Right lobe of liver (tissue), 4 donors: ENCODE measurements around the gene DIP2C.

ENCODE experiments used
- CTCF ChIP-seq, 4 donors: fragments of 200-600 bp in 3 of 4; fragments of 450-650 bp in 1 of 4; IDR thresholded peaks; one replicate each; pipeline versions ENCODE4 v1.5.1 to v1.8.0; 2016 to 2022; ENCODE audit warnings: antibody characterized with exemption in 4 of 4, mild to moderate bottlenecking in 2 of 4
- POLR2A ChIP-seq: fragments of 450-650 bp; IDR thresholded peaks from one replicate; pipeline ENCODE4 v1.6.1; 2017; ENCODE audit warnings: antibody characterized with exemption, mild to moderate bottlenecking
- donor health status: DM: no; HTN: no; CAD: no.
- donor health status: DM: no; HTN: no; CAD: no.
- donor health status: DM: no; HTN: yes; CAD: no.

GRCh38 chr10:664893-665292 lies 24.6 kb downstream of the DIP2C start:
- no peak for TF ChIP-seq CTCF (IDR thresholded peaks at IDR 0.05)
- no peak for TF ChIP-seq POLR2A
